K562 (cell line): ENCODE results near the gene URI1.

Experiments used
- PHF8 ChIP-seq: fragments of 200-600 bp; sonication (generic); IDR thresholded peaks from 2 replicates; pipeline ENCODE4 v1.6.1; 2012; ENCODE audit warnings: mixed run types, mild to moderate bottlenecking, inconsistent platforms, low read length, moderate library complexity, borderline replicate concordance
- PHTF2 ChIP-seq: fragments of 250-450 bp; sonication (Bioruptor Pico); IDR thresholded peaks from 2 replicates; pipeline ENCODE4 v1.5.0; 2021; ENCODE audit warnings: mild to moderate bottlenecking
- REST ChIP-seq, 2 experiments: fragments of 450-650 bp; formaldehyde crosslinking in 1 of 2; IDR thresholded peaks; 2 replicates each; pipeline versions ENCODE4 v1.4.0 to v1.6.1; 2014 to 2020; ENCODE audit warnings: mild to moderate bottlenecking in 2 of 2, borderline replicate concordance in 1 of 2, low read depth in 1 of 2
- SMC3 ChIP-seq: conservative IDR thresholded peaks from 2 replicates; pipeline ENCODE4 v1.6.1; 2011; ENCODE audit warnings: low read depth, low read length, improper control_type of control experiment; ENCODE audit not compliant: insufficient read depth
- TAF1 ChIP-seq: IDR thresholded peaks from 2 replicates; pipeline ENCODE4 v1.6.1; 2011; ENCODE audit warnings: mild to moderate bottlenecking, low read length, moderate library complexity; ENCODE audit not compliant: insufficient read depth, control insufficient read depth, severe bottlenecking; ENCODE audit errors: extremely low read depth
- TBL1XR1 ChIP-seq, 2 experiments: IDR thresholded peaks; 2 replicates each; pipeline ENCODE4 v1.6.1; 2012; ENCODE audit warnings: improper control_type of control experiment in 2 of 2, low read length in 2 of 2, mild to moderate bottlenecking in 1 of 2
- YY1 ChIP-seq, 3 experiments: IDR thresholded peaks; 2 replicates each; pipeline ENCODE4 v1.6.1; 2011; ENCODE audit warnings: low read length in 2 of 3, mild to moderate bottlenecking in 2 of 3, moderate library complexity in 2 of 3, borderline replicate concordance in 1 of 3, control low read depth in 1 of 3, low read depth in 1 of 3; ENCODE audit not compliant: insufficient read depth in 3 of 3, insufficient replicate concordance in 2 of 3, control insufficient read depth in 1 of 3, insufficient read length in 1 of 3; ENCODE audit errors: extremely low read depth in 1 of 3
- ZNF354B ChIP-seq: fragments of 250-450 bp; sonication (Bioruptor Pico); IDR thresholded peaks from 2 replicates; pipeline ENCODE4 v1.4.0; 2020
- ZNF512 ChIP-seq: IDR thresholded peaks from 2 replicates; pipeline ENCODE4 v1.6.1; 2016; ENCODE audit warnings: missing genetic modification characterization, missing compliant biosample characterization
- ZNF696 ChIP-seq: fragments of 250-450 bp; sonication (Bioruptor Pico); conservative IDR thresholded peaks from 2 replicates; pipeline ENCODE4 v1.4.0; 2020; ENCODE audit warnings: mild to moderate bottlenecking, moderate library complexity
- TF ChIP-seq, protein P1 (sequence below), 3 experiments: IDR thresholded peaks in 2 of 3; conservative IDR thresholded peaks in 1 of 3; 2 replicates each; pipeline ENCODE4 v1.5.1; 2011 to 2012; ENCODE audit warnings: low read length in 3 of 3, mild to moderate bottlenecking in 3 of 3, control low read depth in 2 of 3, improper control_type of control experiment in 1 of 3, inconsistent platforms in 1 of 3, low read depth in 1 of 3, mixed read lengths in 1 of 3, moderate library complexity in 1 of 3; ENCODE audit not compliant: insufficient read depth in 2 of 3
- TF ChIP-seq, protein P2 (sequence below): sonication (generic); formaldehyde crosslinking; IDR thresholded peaks from 2 replicates; pipeline ENCODE4 v1.9.0; 2022; ENCODE audit warnings: mild to moderate bottlenecking, missing genetic modification reagents
- TF ChIP-seq, protein P3 (sequence below): fragments of 450-650 bp; IDR thresholded peaks from 2 replicates; pipeline ENCODE4 v1.6.1; 2017; ENCODE audit warnings: antibody characterized with exemption, mild to moderate bottlenecking

DNA sequence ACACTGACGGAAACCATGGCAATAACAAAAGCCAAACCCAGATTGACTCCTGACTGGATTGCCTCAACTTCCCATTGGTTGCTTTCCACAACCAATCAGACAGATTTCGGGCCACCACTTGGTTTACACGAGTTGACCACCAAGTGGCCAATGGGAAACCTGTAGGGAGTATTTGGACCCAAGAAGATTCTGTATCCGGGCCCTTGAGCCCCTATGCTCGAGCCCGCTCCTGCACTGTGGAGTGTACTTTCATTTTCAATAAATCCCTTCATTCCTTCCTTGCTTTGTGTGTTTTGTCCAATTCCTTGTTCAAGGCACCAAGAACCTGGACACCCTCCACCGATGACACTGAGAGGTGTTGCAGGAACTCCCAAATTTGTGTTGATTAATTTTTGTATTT is 24.1 kb upstream of the URI1 start:
- TF ChIP-seq, protein P1, sequence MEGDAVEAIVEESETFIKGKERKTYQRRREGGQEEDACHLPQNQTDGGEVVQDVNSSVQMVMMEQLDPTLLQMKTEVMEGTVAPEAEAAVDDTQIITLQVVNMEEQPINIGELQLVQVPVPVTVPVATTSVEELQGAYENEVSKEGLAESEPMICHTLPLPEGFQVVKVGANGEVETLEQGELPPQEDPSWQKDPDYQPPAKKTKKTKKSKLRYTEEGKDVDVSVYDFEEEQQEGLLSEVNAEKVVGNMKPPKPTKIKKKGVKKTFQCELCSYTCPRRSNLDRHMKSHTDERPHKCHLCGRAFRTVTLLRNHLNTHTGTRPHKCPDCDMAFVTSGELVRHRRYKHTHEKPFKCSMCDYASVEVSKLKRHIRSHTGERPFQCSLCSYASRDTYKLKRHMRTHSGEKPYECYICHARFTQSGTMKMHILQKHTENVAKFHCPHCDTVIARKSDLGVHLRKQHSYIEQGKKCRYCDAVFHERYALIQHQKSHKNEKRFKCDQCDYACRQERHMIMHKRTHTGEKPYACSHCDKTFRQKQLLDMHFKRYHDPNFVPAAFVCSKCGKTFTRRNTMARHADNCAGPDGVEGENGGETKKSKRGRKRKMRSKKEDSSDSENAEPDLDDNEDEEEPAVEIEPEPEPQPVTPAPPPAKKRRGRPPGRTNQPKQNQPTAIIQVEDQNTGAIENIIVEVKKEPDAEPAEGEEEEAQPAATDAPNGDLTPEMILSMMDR (IDR thresholded peaks at IDR 0.05 in 2 of 3, conservative IDR thresholded peaks at IDR 0.05 in 1 of 3; ENCODE audit: insufficient read depth in 2 of 3, low read depth in 1 of 3, low read length in 3 of 3), result no peak
- no peak for TF ChIP-seq REST (IDR thresholded peaks at IDR 0.05; ENCODE audit: borderline replicate concordance)
- no peak for TF ChIP-seq REST (CRISPR knock-in tag; IDR thresholded peaks at IDR 0.05; ENCODE audit: low read depth)
- no peak for TF ChIP-seq PHTF2
- TF ChIP-seq ZNF354B (CRISPR knock-in tag), result no peak
- no peak for TF ChIP-seq ZNF512
- TF ChIP-seq, protein P2, sequence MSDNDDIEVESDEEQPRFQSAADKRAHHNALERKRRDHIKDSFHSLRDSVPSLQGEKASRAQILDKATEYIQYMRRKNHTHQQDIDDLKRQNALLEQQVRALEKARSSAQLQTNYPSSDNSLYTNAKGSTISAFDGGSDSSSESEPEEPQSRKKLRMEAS (CRISPR knock-in tag), result no peak
- TF ChIP-seq SMC3, result no peak
- no peak for TF ChIP-seq TAF1
- no peak for TF ChIP-seq TBL1XR1 (IDR thresholded peaks at IDR 0.05; ENCODE audit: low read length in 2 of 2)
- TF ChIP-seq, protein P3, sequence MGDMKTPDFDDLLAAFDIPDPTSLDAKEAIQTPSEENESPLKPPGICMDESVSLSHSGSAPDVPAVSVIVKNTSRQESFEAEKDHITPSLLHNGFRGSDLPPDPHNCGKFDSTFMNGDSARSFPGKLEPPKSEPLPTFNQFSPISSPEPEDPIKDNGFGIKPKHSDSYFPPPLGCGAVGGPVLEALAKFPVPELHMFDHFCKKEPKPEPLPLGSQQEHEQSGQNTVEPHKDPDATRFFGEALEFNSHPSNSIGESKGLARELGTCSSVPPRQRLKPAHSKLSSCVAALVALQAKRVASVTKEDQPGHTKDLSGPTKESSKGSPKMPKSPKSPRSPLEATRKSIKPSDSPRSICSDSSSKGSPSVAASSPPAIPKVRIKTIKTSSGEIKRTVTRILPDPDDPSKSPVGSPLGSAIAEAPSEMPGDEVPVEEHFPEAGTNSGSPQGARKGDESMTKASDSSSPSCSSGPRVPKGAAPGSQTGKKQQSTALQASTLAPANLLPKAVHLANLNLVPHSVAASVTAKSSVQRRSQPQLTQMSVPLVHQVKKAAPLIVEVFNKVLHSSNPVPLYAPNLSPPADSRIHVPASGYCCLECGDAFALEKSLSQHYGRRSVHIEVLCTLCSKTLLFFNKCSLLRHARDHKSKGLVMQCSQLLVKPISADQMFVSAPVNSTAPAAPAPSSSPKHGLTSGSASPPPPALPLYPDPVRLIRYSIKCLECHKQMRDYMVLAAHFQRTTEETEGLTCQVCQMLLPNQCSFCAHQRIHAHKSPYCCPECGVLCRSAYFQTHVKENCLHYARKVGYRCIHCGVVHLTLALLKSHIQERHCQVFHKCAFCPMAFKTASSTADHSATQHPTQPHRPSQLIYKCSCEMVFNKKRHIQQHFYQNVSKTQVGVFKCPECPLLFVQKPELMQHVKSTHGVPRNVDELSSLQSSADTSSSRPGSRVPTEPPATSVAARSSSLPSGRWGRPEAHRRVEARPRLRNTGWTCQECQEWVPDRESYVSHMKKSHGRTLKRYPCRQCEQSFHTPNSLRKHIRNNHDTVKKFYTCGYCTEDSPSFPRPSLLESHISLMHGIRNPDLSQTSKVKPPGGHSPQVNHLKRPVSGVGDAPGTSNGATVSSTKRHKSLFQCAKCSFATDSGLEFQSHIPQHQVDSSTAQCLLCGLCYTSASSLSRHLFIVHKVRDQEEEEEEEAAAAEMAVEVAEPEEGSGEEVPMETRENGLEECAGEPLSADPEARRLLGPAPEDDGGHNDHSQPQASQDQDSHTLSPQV, result no peak
- no peak for TF ChIP-seq ZNF696 (CRISPR knock-in tag)
- TF ChIP-seq YY1 (IDR thresholded peaks at IDR 0.05; ENCODE audit: borderline replicate concordance in 1 of 3, control insufficient read depth in 1 of 3, extremely low read depth in 1 of 3, insufficient read depth in 3 of 3, insufficient read length in 1 of 3, insufficient replicate concordance in 2 of 3, low read depth in 1 of 3, low read length in 2 of 3), result no peak
- TF ChIP-seq PHF8, result no peak
